A549 (cell line): Measurements from ENCODE around the gene TOR2A. TPM values are rescaled to one million over a fixed set of nuclear protein-coding genes. Genes with fewer than 3 reads are reported as not detected.

Experiments used
- ATAC-seq, 2 experiments: fragments of 200-7000 bp in 1 of 2; fragments of >200 bp in 1 of 2; cut with Nextera tagmentation in 1 of 2; cut with Tn5 transposase in 1 of 2; 3 replicates each; pipeline versions ENCODE4 v1.8.0 to v1.9.1; 2018 to 2020; ENCODE audit warnings: mild to moderate bottlenecking in 1 of 2, moderate library complexity in 1 of 2
- CTCF ChIA-PET: fragments of 300-600 bp; sonication (Branson Sonifier 250); formaldehyde crosslinking; extraction: SDS; loops from one replicate; lab custom pipeline; 2021; ENCODE audit warnings: antibody characterized with exemption, inconsistent platforms; lab: Yijun Ruan, JAX
- POLR2A ChIA-PET: fragments of 350-600 bp; formaldehyde crosslinking; extraction: SDS; loops from one replicate; lab custom pipeline; 2021; ENCODE audit warnings: antibody characterized with exemption, inconsistent platforms; lab: Yijun Ruan, JAX
- DNase-seq, 2 experiments: peaks; one replicate each; pipeline versions ENCODE4 v3.0.0 to v3.0.0-alpha.2; 2011 to 2016; ENCODE audit warnings: low read depth in 1 of 2, low spot score in 1 of 2
- FAIRE-seq: peaks from 2 replicates; lab custom pipeline; 2011; peaks lifted over from hg19 to GRCh38; lab: Jason Lieb, UNC
- H3K27ac ChIP-seq, 2 experiments: fragments of >200 bp; sonication (Bioruptor Twin); formaldehyde crosslinking; 3 replicates each; pipeline ENCODE4 v1.5.1; 2016 to 2017
- H3K4me1 ChIP-seq: fragments of >200 bp; sonication (Bioruptor Twin); formaldehyde crosslinking; 3 replicates; pipeline ENCODE4 v1.6.1; 2016
- H3K4me2 ChIP-seq: fragments of >200 bp; sonication (Bioruptor Twin); formaldehyde crosslinking; 3 replicates; pipeline ENCODE4 v1.6.1; 2016
- H3K4me3 ChIP-seq: fragments of >200 bp; sonication (Bioruptor Twin); formaldehyde crosslinking; 3 replicates; pipeline ENCODE4 v1.5.1; 2016
- H3K9me3 ChIP-seq: fragments of >200 bp; sonication (Bioruptor Twin); formaldehyde crosslinking; 3 replicates; pipeline ENCODE4 v1.6.1; 2016
- CBX2 ChIP-seq: fragments of 200-600 bp; sonication (generic); IDR thresholded peaks from 2 replicates; pipeline ENCODE4 v1.6.1; 2016; ENCODE audit warnings: low read depth, mild to moderate bottlenecking, borderline replicate concordance
- CHD2 ChIP-seq: fragments of 150-350 bp; IDR thresholded peaks from 2 replicates; pipeline ENCODE4 v1.6.1; 2014; ENCODE audit warnings: low read length; ENCODE audit not compliant: partially characterized antibody
- EP300 ChIP-seq, 2 experiments: fragments of >200 bp; sonication (Bioruptor Twin); formaldehyde crosslinking; IDR thresholded peaks; 2 replicates in 1 of 2; 3 replicates in 1 of 2; pipeline ENCODE4 v1.6.1; 2016 to 2017
- FOSB ChIP-seq: fragments of 250-450 bp; sonication (Bioruptor Pico); IDR thresholded peaks from 2 replicates; pipeline ENCODE4 v1.5.0; 2020; ENCODE audit warnings: mild to moderate bottlenecking, moderate library complexity
- FOXS1 ChIP-seq: fragments of 250-450 bp; sonication (Bioruptor Pico); IDR thresholded peaks from 2 replicates; pipeline ENCODE4 v1.5.0; 2020; ENCODE audit warnings: mild to moderate bottlenecking, moderate library complexity
- HOXB5 ChIP-seq: fragments of 250-450 bp; sonication (Bioruptor Pico); IDR thresholded peaks from 2 replicates; pipeline ENCODE4 v1.5.0; 2020; ENCODE audit warnings: mild to moderate bottlenecking, moderate library complexity
- MAZ ChIP-seq: fragments of 150-350 bp; IDR thresholded peaks from 2 replicates; pipeline ENCODE4 v1.6.1; 2014; ENCODE audit warnings: antibody characterized with exemption, low read depth, low read length, borderline replicate concordance
- NPAS2 ChIP-seq: fragments of 250-450 bp; sonication (Bioruptor Pico); IDR thresholded peaks from 2 replicates; pipeline ENCODE4 v1.8.0; 2022; ENCODE audit warnings: mild to moderate bottlenecking, moderate library complexity, borderline replicate concordance
- PHF8 ChIP-seq: fragments of 200-600 bp; sonication (generic); IDR thresholded peaks from 2 replicates; pipeline ENCODE4 v1.6.1; 2016; ENCODE audit warnings: low read depth, mild to moderate bottlenecking, antibody characterized with exemption, moderate library complexity, borderline replicate concordance
- RAD21 ChIP-seq, 2 experiments: fragments of >200 bp in 1 of 2; sonication (Bioruptor Twin) in 1 of 2; formaldehyde crosslinking in 1 of 2; IDR thresholded peaks in 1 of 2; conservative IDR thresholded peaks in 1 of 2; 2 replicates in 1 of 2; 3 replicates in 1 of 2; pipeline ENCODE4 v1.6.1; 2012 to 2018; ENCODE audit warnings: inconsistent platforms in 1 of 2
- RFX5 ChIP-seq: fragments of 450-650 bp; IDR thresholded peaks from 2 replicates; pipeline ENCODE4 v1.7.1; 2014; ENCODE audit warnings: antibody characterized with exemption, mild to moderate bottlenecking, moderate library complexity
- ZC3H11A ChIP-seq: fragments of 450-650 bp; IDR thresholded peaks from 2 replicates; pipeline ENCODE4 v1.6.1; 2014; ENCODE audit warnings: antibody characterized with exemption, mild to moderate bottlenecking
- ZNF302 ChIP-seq: fragments of 250-450 bp; sonication (Bioruptor Pico); IDR thresholded peaks from 2 replicates; pipeline ENCODE4 v1.9.0; 2021; ENCODE audit warnings: inconsistent platforms, mild to moderate bottlenecking, moderate library complexity
- ZSCAN20 ChIP-seq: fragments of 250-450 bp; sonication (Bioruptor Pico); IDR thresholded peaks from 2 replicates; pipeline ENCODE4 v1.8.0; 2022; ENCODE audit warnings: mild to moderate bottlenecking, moderate library complexity
- WGBS: methylation state at CpG from one replicate; pipeline ENCODE4 v1.1.6; 2017; ENCODE audit errors: missing lambda C conversion rate; 5-methylcytosine and 5-hydroxymethylcytosine counted together
- polyA plus RNA-seq, 4 experiments: library from polyadenylated mRNA; depleted of rRNA in 3 of 4; stranded (reverse); fragments of >200 nt; fragmentation: RNase III in 1 of 4; extraction: RNeasy Plus Mini Kit Qiagen cat#74134 plus additional on column Dnase treatment in 1 of 4; gene quantifications; 2 replicates in 3 of 4; 3 replicates in 1 of 4; pipeline ENCODE4 v1.2.3, GENCODE V29; 2011 to 2017
- TF ChIP-seq, protein P1 (sequence below): fragments of 250-450 bp; sonication (Bioruptor Pico); IDR thresholded peaks from 2 replicates; pipeline ENCODE4 v1.5.0; 2020; ENCODE audit warnings: low read depth, mild to moderate bottlenecking, moderate library complexity
- TF ChIP-seq, protein P2 (sequence below): fragments of 150-350 bp; IDR thresholded peaks from 2 replicates; pipeline ENCODE4 v1.6.1; 2014; ENCODE audit warnings: low read depth, mild to moderate bottlenecking, low read length
- TF ChIP-seq, protein P3 (sequence below): IDR thresholded peaks from 2 replicates; pipeline ENCODE4 v1.6.1; 2012; ENCODE audit warnings: low read depth, borderline replicate concordance
- TF ChIP-seq, protein P4 (sequence below): IDR thresholded peaks from 2 replicates; pipeline ENCODE4 v1.6.1; 2012

TOR2A gene
- polyA plus RNA-seq, 2 of the 4 experiments (the other 2 are of a cell fraction) = 4.9 to 9.6 TPM

DNA sequence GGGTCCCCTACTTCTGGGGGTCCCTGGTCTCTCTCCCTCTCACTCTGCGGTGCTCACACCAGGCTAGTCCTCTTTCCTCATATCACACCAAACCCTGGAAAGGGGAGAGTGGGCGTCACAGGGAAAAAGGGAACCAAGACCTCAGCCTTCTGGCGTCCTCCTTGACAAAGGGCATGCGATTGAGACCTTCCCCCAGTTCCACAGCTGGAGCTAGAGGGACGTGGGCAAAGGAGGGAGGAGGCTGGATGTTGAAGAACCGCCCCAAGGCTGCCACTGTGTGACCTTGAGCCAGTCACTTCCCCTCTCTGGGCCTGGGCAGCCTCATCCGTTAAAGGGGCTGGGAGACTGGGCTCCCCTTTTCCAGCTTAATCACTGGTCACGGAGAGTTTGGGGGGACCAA is 18.5 kb upstream of the TOR2A start:
- no peak overlapping the region for H3K4me3 ChIP-seq
- H3K4me1 ChIP-seq = peaks cover 14% of the 10 kb centered on the region
- WGBS = 32% methylated on average over 8 of the region's 8 CpGs
- POLR2A ChIA-PET = no interaction called here
- H3K9me3 ChIP-seq = no peaks in the 10 kb centered on the region
- FAIRE-seq (no peak), ATAC-seq (peak in 1 of 2 experiments; percentile 17; a peak in 3 of 6 replicates)
- CTCF ChIA-PET = interaction anchor here (1.1 to 3.1 kb wide), 4 partner anchors 11 to 31 kb away, joined by 3 to 11 read pairs (median 4); partner anchors contain the start of gene TOR2A
- TF ChIP-seq, protein P1, sequence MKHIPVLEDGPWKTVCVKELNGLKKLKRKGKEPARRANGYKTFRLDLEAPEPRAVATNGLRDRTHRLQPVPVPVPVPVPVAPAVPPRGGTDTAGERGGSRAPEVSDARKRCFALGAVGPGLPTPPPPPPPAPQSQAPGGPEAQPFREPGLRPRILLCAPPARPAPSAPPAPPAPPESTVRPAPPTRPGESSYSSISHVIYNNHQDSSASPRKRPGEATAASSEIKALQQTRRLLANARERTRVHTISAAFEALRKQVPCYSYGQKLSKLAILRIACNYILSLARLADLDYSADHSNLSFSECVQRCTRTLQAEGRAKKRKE (CRISPR knock-in tag) = no peak
- no peak for TF ChIP-seq MAZ
- TF ChIP-seq, protein P2, sequence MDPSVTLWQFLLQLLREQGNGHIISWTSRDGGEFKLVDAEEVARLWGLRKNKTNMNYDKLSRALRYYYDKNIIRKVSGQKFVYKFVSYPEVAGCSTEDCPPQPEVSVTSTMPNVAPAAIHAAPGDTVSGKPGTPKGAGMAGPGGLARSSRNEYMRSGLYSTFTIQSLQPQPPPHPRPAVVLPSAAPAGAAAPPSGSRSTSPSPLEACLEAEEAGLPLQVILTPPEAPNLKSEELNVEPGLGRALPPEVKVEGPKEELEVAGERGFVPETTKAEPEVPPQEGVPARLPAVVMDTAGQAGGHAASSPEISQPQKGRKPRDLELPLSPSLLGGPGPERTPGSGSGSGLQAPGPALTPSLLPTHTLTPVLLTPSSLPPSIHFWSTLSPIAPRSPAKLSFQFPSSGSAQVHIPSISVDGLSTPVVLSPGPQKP = no peak
- TF ChIP-seq, protein P3, sequence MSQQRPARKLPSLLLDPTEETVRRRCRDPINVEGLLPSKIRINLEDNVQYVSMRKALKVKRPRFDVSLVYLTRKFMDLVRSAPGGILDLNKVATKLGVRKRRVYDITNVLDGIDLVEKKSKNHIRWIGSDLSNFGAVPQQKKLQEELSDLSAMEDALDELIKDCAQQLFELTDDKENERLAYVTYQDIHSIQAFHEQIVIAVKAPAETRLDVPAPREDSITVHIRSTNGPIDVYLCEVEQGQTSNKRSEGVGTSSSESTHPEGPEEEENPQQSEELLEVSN = no peak
- no peak for TF ChIP-seq RAD21 (conservative IDR thresholded peaks at IDR 0.05 in 1 of 2, IDR thresholded peaks at IDR 0.05 in 1 of 2)
- no peak for TF ChIP-seq CHD2
- TF ChIP-seq, all 56 proteins: peak for 0
- H3K27ac ChIP-seq = no peak overlapping the region
- H3K4me2 ChIP-seq = no peak overlapping the region
- no peak for DNase-seq

DNA sequence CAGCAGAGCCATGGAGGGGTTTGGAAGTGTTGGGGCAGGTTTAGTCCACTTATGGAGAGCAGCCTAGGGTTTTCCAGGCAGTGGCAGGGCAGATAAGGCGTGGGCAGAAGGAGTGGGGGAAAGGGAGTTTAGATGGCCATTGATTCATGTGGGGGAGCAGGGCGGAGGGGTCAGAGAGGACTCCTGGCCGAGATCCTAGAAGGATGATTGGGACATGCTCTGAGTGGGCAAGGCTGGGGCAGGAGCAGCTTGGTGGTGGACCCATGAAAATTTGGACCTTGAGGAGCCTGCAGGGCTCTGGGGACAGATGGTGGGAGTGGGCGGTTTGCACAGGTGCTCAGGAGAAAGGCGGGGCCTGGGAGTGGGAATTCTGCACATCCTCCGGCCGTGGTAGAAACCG is 18.1 kb upstream of the TOR2A start:
- H3K4me2 ChIP-seq = no peak overlapping the region
- TF ChIP-seq FOSB = no peak
- TF ChIP-seq ZC3H11A = no peak
- TF ChIP-seq, protein P1 (CRISPR knock-in tag) = no peak
- no peak for TF ChIP-seq ZSCAN20 (CRISPR knock-in tag)
- no peak for TF ChIP-seq HOXB5 (CRISPR knock-in tag)
- no peak for TF ChIP-seq CBX2
- no peak for TF ChIP-seq FOXS1 (CRISPR knock-in tag)
- no peak for TF ChIP-seq ZNF302 (CRISPR knock-in tag)
- TF ChIP-seq, protein P4, sequence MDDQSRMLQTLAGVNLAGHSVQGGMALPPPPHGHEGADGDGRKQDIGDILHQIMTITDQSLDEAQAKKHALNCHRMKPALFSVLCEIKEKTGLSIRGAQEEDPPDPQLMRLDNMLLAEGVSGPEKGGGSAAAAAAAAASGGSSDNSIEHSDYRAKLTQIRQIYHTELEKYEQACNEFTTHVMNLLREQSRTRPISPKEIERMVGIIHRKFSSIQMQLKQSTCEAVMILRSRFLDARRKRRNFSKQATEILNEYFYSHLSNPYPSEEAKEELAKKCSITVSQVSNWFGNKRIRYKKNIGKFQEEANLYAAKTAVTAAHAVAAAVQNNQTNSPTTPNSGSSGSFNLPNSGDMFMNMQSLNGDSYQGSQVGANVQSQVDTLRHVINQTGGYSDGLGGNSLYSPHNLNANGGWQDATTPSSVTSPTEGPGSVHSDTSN = no peak
- TF ChIP-seq PHF8 = no peak
- TF ChIP-seq EP300 (IDR thresholded peaks at IDR 0.05) = no peak
- TF ChIP-seq RFX5 = no peak
- no peak for TF ChIP-seq NPAS2 (CRISPR knock-in tag)
- no peaks in the 10 kb centered on the region for H3K9me3 ChIP-seq
- no peak overlapping the region for H3K4me3 ChIP-seq
- FAIRE-seq = no peak
- H3K27ac ChIP-seq = no peak overlapping the region
- peaks cover 14% of the 10 kb centered on the region for H3K4me1 ChIP-seq
- no peak for DNase-seq
- CTCF ChIA-PET = interaction anchor here (1.1 to 3.1 kb wide), 3 partner anchors 12 to 18 kb away, joined by 4 to 11 read pairs (median 5); partner anchors contain the start of gene TOR2A
- WGBS = 30% methylated on average over 8 of the region's 8 CpGs
- ATAC-seq = no peak
- POLR2A ChIA-PET = no interaction called here
